ENCODE measurements around the gene CCDC43.
"Not testable (repeated sequence)": the region's sequence is repeated elsewhere in the genome, so short reads cannot be mapped to it uniquely, and the experiment has no call there.

CCDC43 gene

DNA sequence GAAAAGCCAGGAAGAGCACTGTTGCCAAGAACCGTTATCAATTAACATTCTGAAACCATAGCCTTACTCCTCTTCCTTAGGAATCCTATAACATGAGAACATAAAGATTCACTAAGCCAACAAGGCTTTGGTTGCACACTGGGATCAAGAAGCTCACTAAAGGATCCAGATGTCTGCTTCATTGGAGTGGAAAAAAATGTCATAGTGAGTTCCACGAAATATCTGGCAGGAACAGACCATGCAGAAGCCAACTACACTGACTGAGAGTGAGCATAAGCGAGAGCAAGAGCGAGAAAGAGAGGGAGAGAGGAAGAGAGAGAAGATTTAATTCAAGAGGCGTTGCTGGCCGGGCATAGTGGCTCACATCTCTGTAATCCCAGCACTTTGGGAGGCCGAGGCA, 46.7 kb downstream of the CCDC43 start:
- H3K36me3 ChIP-seq (ENCODE audit: control insufficient read depth, insufficient read depth, low read length, severe bottlenecking), result no peaks in the 10 kb centered on the region

GRCh38 chr17:44637066-44637465, 52.5 kb downstream of the CCDC43 start:
- no peak for DNase-seq (ENCODE audit: low read depth)
- H3K36me3 ChIP-seq (ENCODE audit: control insufficient read depth, insufficient read depth, low read length, severe bottlenecking), result no peaks in the 10 kb centered on the region

More for the DNA sequence above, 46.7 kb downstream of the CCDC43 start:
- Histone ChIP-seq H3K4me1 (ENCODE audit: control insufficient read depth, insufficient read depth, low read length) (peaks cover 8% of the 10 kb centered on the region), H3K27me3 (replicated peaks; ENCODE audit: control insufficient read depth, insufficient read depth, low read length) (no peaks in the 10 kb centered on the region), H3K9me3 (ENCODE audit: control insufficient read depth, low read length) (no peaks in the 10 kb centered on the region), H3K4me3 (ENCODE audit: low read length) (no peak overlapping the region), H3K9ac (ENCODE audit: low read length) (no peak overlapping the region)
- DNase-seq (ENCODE audit: low read depth), result peak; percentile 10

DNA sequence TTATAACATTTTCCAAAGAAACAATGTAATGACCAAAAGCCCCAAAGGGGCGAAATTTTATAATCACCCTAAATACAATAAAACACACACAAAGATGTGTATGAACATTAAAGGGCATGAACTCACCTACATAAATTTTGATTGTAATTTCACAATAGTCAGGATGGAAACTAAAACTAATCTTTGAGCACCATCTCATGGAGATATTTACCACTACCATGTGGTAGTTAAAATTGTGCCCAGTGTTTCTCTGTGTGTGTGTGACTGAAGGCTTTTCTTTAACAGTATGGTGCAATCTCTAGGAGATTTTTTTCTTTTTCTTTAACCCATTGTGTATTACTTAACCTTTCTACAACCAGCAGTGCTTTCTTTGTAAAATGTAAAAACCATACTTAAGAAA, 53.0 kb downstream of the CCDC43 start:
- DNase-seq (ENCODE audit: low read depth), result peak; percentile 89
- H3K9me3 ChIP-seq (ENCODE audit: control insufficient read depth, low read length), result no peaks in the 10 kb centered on the region
- H3K36me3 ChIP-seq (ENCODE audit: control insufficient read depth, insufficient read depth, low read length, severe bottlenecking), result no peaks in the 10 kb centered on the region
- no peaks in the 10 kb centered on the region for H3K4me1 ChIP-seq (ENCODE audit: control insufficient read depth, insufficient read depth, low read length)
- H3K27me3 ChIP-seq (replicated peaks; ENCODE audit: control insufficient read depth, insufficient read depth, low read length), result no peaks in the 10 kb centered on the region
- H3K4me3 ChIP-seq (ENCODE audit: low read length), result no peak overlapping the region
- no peak overlapping the region for H3K9ac ChIP-seq (ENCODE audit: low read length)

More at GRCh38 chr17:44637066-44637465, 52.5 kb downstream of the CCDC43 start:
- no peak overlapping the region for H3K4me3 ChIP-seq (ENCODE audit: low read length)
- H3K4me1 ChIP-seq (ENCODE audit: control insufficient read depth, insufficient read depth, low read length), result no peaks in the 10 kb centered on the region
- no peak overlapping the region for H3K9ac ChIP-seq (ENCODE audit: low read length)
- no peaks in the 10 kb centered on the region for H3K9me3 ChIP-seq (ENCODE audit: control insufficient read depth, low read length)
- no peaks in the 10 kb centered on the region for H3K27me3 ChIP-seq (replicated peaks; ENCODE audit: control insufficient read depth, insufficient read depth, low read length)

- not testable (repeated sequence) for H3K36me3 ChIP-seq (ENCODE audit: control insufficient read depth, insufficient read depth, low read length, severe bottlenecking); H3K4me3 ChIP-seq (ENCODE audit: low read length); H3K4me1 ChIP-seq (ENCODE audit: control insufficient read depth, insufficient read depth, low read length); H3K9ac ChIP-seq (ENCODE audit: low read length); H3K27me3 ChIP-seq (replicated peaks; ENCODE audit: control insufficient read depth, insufficient read depth, low read length); DNase-seq (ENCODE audit: low read depth); H3K9me3 ChIP-seq (ENCODE audit: control insufficient read depth, low read length)
Measured at GRCh38 chr17:44634401-44634800, 55.2 kb downstream of the CCDC43 start.

- Histone ChIP-seq H3K9me3 (ENCODE audit: control insufficient read depth, low read length) (no peaks in the 10 kb centered on the region), H3K4me3 (ENCODE audit: low read length) (no peak overlapping the region), H3K36me3 (ENCODE audit: control insufficient read depth, insufficient read depth, low read length, severe bottlenecking) (no peaks in the 10 kb centered on the region), H3K27me3 (replicated peaks; ENCODE audit: control insufficient read depth, insufficient read depth, low read length) (no peaks in the 10 kb centered on the region), H3K9ac (ENCODE audit: low read length) (no peak overlapping the region), H3K4me1 (ENCODE audit: control insufficient read depth, insufficient read depth, low read length) (no peaks in the 10 kb centered on the region)
- DNase-seq (ENCODE audit: low read depth), result no peak
Measured at GRCh38 chr17:44633998-44634397, 55.6 kb downstream of the CCDC43 start.

DNA sequence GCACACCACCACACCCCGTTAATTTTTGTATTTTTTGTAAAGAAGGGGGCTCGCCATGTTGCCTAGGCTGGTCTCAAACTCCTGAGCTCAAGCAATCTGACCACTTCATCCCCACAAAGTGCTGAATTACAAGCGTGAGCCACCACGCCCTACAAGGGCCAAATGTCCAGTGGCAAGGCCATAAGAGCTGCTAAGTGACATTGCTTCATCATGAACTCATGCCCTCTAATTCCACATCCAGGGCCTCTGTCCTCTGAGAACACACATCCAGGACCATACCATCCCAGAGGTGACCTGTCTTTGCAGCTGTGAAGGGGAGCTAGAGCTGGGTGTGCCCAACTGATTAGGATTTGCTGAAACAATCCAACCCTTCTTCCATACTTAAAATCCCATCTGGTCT, 58.9 kb downstream of the CCDC43 start:
- Histone ChIP-seq H3K9me3 (ENCODE audit: control insufficient read depth, low read length) (no peaks in the 10 kb centered on the region), H3K27me3 (replicated peaks; ENCODE audit: control insufficient read depth, insufficient read depth, low read length) (peaks cover 3% of the 10 kb centered on the region), H3K36me3 (ENCODE audit: control insufficient read depth, insufficient read depth, low read length, severe bottlenecking) (no peaks in the 10 kb centered on the region), H3K9ac (ENCODE audit: low read length) (no peak overlapping the region), H3K4me3 (ENCODE audit: low read length) (no peak overlapping the region), H3K4me1 (ENCODE audit: control insufficient read depth, insufficient read depth, low read length) (no peaks in the 10 kb centered on the region)
- DNase-seq (ENCODE audit: low read depth), result no peak

DNA sequence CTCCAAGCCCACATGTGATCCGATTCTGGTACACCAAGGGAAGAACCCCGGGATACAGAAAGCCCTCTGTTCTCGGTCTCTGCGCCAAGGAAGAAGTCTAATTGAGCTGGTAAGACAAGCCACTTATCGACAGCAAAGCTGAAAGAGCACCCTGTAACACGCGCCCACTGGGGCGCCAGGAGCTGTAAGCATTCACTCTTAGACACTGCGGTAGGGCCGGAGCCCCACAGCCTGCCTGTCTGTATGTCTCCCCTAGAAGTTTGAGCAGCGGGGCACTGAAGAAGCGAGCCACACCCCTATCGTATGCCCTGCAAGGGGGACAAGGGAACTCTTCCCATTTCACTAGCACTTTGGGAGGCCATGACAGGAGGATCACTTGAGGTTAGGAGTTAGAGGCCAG, 60.3 kb downstream of the CCDC43 start:
- Histone ChIP-seq H3K9me3 (ENCODE audit: control insufficient read depth, low read length) (no peaks in the 10 kb centered on the region), H3K36me3 (ENCODE audit: control insufficient read depth, insufficient read depth, low read length, severe bottlenecking) (no peaks in the 10 kb centered on the region), H3K4me3 (ENCODE audit: low read length) (no peak overlapping the region), H3K27me3 (replicated peaks; ENCODE audit: control insufficient read depth, insufficient read depth, low read length) (peaks cover 3% of the 10 kb centered on the region), H3K9ac (ENCODE audit: low read length) (no peak overlapping the region), H3K4me1 (ENCODE audit: control insufficient read depth, insufficient read depth, low read length) (no peaks in the 10 kb centered on the region)
- no peak for DNase-seq (ENCODE audit: low read depth)

- no peak for DNase-seq (ENCODE audit: low read depth)
- no peaks in the 10 kb centered on the region for H3K36me3 ChIP-seq (ENCODE audit: control insufficient read depth, insufficient read depth, low read length, severe bottlenecking)
- no peak overlapping the region for H3K4me3 ChIP-seq (ENCODE audit: low read length)
- H3K9ac ChIP-seq (ENCODE audit: low read length), result no peak overlapping the region
- H3K9me3 ChIP-seq (ENCODE audit: control insufficient read depth, low read length), result no peaks in the 10 kb centered on the region
- H3K27me3 ChIP-seq (replicated peaks; ENCODE audit: control insufficient read depth, insufficient read depth, low read length), result peaks cover 3% of the 10 kb centered on the region
- no peaks in the 10 kb centered on the region for H3K4me1 ChIP-seq (ENCODE audit: control insufficient read depth, insufficient read depth, low read length)
Measured at GRCh38 chr17:44628243-44629188, 61.1 kb downstream of the CCDC43 start.

DNA sequence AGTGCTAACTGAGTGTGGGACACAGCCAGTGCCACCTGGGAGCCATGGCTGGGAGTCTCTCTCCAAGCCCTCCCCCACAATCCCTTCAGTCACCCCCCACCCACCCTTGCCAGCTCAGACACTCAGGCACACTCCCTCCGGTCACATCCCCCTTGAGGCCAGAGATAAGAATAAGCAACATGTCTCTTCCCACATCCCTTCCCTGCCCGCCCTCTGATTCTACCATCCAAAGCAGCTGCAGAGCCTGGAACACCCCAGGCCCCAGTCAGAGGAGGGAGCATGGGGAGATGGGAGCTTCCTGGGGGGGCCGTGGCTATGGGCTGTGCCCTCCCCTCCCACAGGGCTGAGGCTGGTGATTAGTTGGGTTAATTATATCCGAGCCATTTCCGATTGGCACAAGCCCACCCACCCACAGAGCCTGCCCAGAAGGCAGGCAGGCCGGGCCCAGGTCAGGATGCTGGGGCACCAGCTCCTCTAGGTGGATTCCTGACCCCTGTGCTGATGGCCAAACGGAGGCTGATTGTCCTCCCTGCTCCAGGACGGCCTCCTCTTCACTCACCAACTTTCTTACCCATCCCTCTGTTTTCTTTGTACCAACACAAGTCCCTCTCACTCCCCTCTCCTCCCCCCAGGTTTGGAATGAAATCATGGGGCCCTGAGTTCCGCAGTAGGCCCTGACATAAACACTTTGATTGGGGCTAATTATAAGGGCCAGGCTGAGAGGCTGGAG, 61.9 kb downstream of the CCDC43 start:
- no peaks in the 10 kb centered on the region for H3K4me1 ChIP-seq (ENCODE audit: control insufficient read depth, insufficient read depth, low read length)
- no peaks in the 10 kb centered on the region for H3K9me3 ChIP-seq (ENCODE audit: control insufficient read depth, low read length)
- H3K27me3 ChIP-seq (replicated peaks; ENCODE audit: control insufficient read depth, insufficient read depth, low read length), result peaks cover 3% of the 10 kb centered on the region
- no peaks in the 10 kb centered on the region for H3K36me3 ChIP-seq (ENCODE audit: control insufficient read depth, insufficient read depth, low read length, severe bottlenecking)
- no peak for DNase-seq (ENCODE audit: low read depth)
- no peak overlapping the region for H3K9ac ChIP-seq (ENCODE audit: low read length)
- no peak overlapping the region for H3K4me3 ChIP-seq (ENCODE audit: low read length)

Measured in adipocyte (in vitro differentiated cells).